Liver (tissue), 9 donors: ENCODE measurements around the gene DIP2C. TPM values are rescaled to one million over a fixed set of nuclear protein-coding genes. Genes with fewer than 3 reads are reported as not detected.

Experiments
- DNase-seq: peaks from one replicate; pipeline ENCODE4 v3.0.0-alpha.2; 2017; ENCODE audit warnings: low spot score
- H3K27ac ChIP-seq, 2 donors: one replicate each; pipeline ENCODE4 v1.7.0; 2013; ENCODE audit warnings: inconsistent platforms in 2 of 2, low read length in 2 of 2, control low read depth in 1 of 2, low read depth in 1 of 2, mild to moderate bottlenecking in 1 of 2
- H3K27me3 ChIP-seq, 4 donors: one replicate each; pipeline versions ENCODE4 v1.6.1 to v1.7.0; 2013; ENCODE audit warnings: low read length in 3 of 4, inconsistent platforms in 1 of 4, mild to moderate bottlenecking in 1 of 4, moderate library complexity in 1 of 4; ENCODE audit not compliant: control insufficient read depth in 4 of 4, insufficient read depth in 4 of 4
- H3K36me3 ChIP-seq, 4 donors: one replicate each; pipeline versions ENCODE4 v1.6.1 to v1.7.0; 2013; ENCODE audit warnings: low read length in 3 of 4, mild to moderate bottlenecking in 3 of 4, low read depth in 1 of 4, moderate library complexity in 1 of 4; ENCODE audit not compliant: control insufficient read depth in 4 of 4, insufficient read depth in 3 of 4
- H3K4me1 ChIP-seq, 4 donors: one replicate each; pipeline versions ENCODE4 v1.6.1 to v1.7.0; 2013; ENCODE audit warnings: low read length in 3 of 4, mild to moderate bottlenecking in 3 of 4, moderate library complexity in 1 of 4; ENCODE audit not compliant: control insufficient read depth in 4 of 4, insufficient read depth in 4 of 4
- H3K4me3 ChIP-seq, 3 donors: one replicate each; pipeline versions ENCODE4 v1.6.1 to v1.7.0; 2013; ENCODE audit warnings: low read length in 3 of 3, control low read depth in 1 of 3, low read depth in 1 of 3, mild to moderate bottlenecking in 1 of 3
- H3K9ac ChIP-seq, 2 donors: one replicate each; pipeline ENCODE4 v1.7.0; 2013; ENCODE audit warnings: low read length in 2 of 2, mild to moderate bottlenecking in 2 of 2, moderate library complexity in 2 of 2, control low read depth in 1 of 2, low read depth in 1 of 2
- H3K9me3 ChIP-seq, 4 donors: one replicate each; pipeline versions ENCODE4 v1.6.1 to v1.7.0; 2013; ENCODE audit warnings: low read length in 3 of 4; ENCODE audit not compliant: control insufficient read depth in 4 of 4
- ATF3 ChIP-seq: IDR thresholded peaks from 2 replicates; pipeline ENCODE4 v1.6.1; 2016; ENCODE audit warnings: antibody characterized with exemption
- CTCF ChIP-seq: fragments of 150-350 bp; IDR thresholded peaks from 2 replicates; pipeline ENCODE4 v1.5.1; 2017; ENCODE audit warnings: improper control_type of control experiment, low read depth, low read length; ENCODE audit not compliant: missing input control
- EGR1 ChIP-seq, 2 donors: IDR thresholded peaks; 2 replicates each; pipeline ENCODE4 v1.6.1; 2016 to 2018; ENCODE audit warnings: antibody characterized with exemption in 2 of 2, low read depth in 2 of 2
- GABPA ChIP-seq, 2 donors: IDR thresholded peaks in 1 of 2; conservative IDR thresholded peaks in 1 of 2; 2 replicates each; pipeline ENCODE4 v1.6.1; 2016; ENCODE audit warnings: antibody characterized with exemption in 2 of 2, mild to moderate bottlenecking in 1 of 2, moderate library complexity in 1 of 2
- HNF4A ChIP-seq, 2 donors: conservative IDR thresholded peaks; 2 replicates each; pipeline ENCODE4 v1.6.1; 2016; ENCODE audit warnings: antibody characterized with exemption in 2 of 2, mild to moderate bottlenecking in 2 of 2
- HNF4G ChIP-seq: IDR thresholded peaks from 2 replicates; pipeline ENCODE4 v1.6.1; 2016; ENCODE audit warnings: antibody characterized with exemption
- NR2F2 ChIP-seq: IDR thresholded peaks from 2 replicates; pipeline ENCODE4 v1.6.1; 2016; ENCODE audit warnings: antibody characterized with exemption
- RAD21 ChIP-seq, 2 donors: IDR thresholded peaks; 2 replicates each; pipeline ENCODE4 v1.6.1; 2016; ENCODE audit warnings: antibody characterized with exemption in 2 of 2, mild to moderate bottlenecking in 2 of 2
- REST ChIP-seq: IDR thresholded peaks from 2 replicates; pipeline ENCODE4 v1.6.1; 2016; ENCODE audit warnings: antibody characterized with exemption, mild to moderate bottlenecking
- RXRA ChIP-seq, 2 donors: IDR thresholded peaks; 2 replicates each; pipeline ENCODE4 v1.6.1; 2017 to 2018; ENCODE audit warnings: antibody characterized with exemption in 2 of 2, mild to moderate bottlenecking in 1 of 2
- SP1 ChIP-seq: IDR thresholded peaks from 2 replicates; pipeline ENCODE4 v1.6.1; 2018; ENCODE audit warnings: antibody characterized with exemption, mild to moderate bottlenecking
- TAF1 ChIP-seq: conservative IDR thresholded peaks from 2 replicates; pipeline ENCODE4 v1.6.1; 2016; ENCODE audit warnings: antibody characterized with exemption, mild to moderate bottlenecking
- YY1 ChIP-seq: IDR thresholded peaks from 2 replicates; pipeline ENCODE4 v1.6.1; 2016; ENCODE audit warnings: antibody characterized with exemption, mild to moderate bottlenecking
- ZBTB33 ChIP-seq: IDR thresholded peaks from 2 replicates; pipeline ENCODE4 v1.6.1; 2016; ENCODE audit warnings: antibody characterized with exemption
- WGBS: extraction: QIAGEN DNeasy Blood & Tissue Kit; methylation state at CpG from one replicate; pipeline ENCODE4 v1.1.7; 2013; 5-methylcytosine and 5-hydroxymethylcytosine counted together
- polyA plus RNA-seq, 2 donors: library from polyadenylated mRNA; stranded (reverse) in 1 of 2; unstranded in 1 of 2; fragments of 200-250 nt in 1 of 2; fragments of >200 nt in 1 of 2; fragmentation: Nextera tagmentation in 1 of 2; extraction: Ambion mirVana in 1 of 2; gene quantifications; one replicate each; pipeline versions ENCODE4 v1.2.1 to v1.2.3, GENCODE V29; 2013 to 2015
- total RNA-seq, 2 donors: library from RNA; depleted of rRNA; stranded (reverse); fragments of >200 nt; gene quantifications; one replicate each; pipeline ENCODE4 v1.2.3, GENCODE V29; 2014
- donor health status: healthy.
- donor health status: healthy.
- donor health status: healthy.
- donor health status: healthy.
- donor health status: healthy.

DIP2C gene
- total and polyA plus RNA-seq, 4 donors, result 4.2 to 12.2 (median 5.7) TPM

- DNase-seq, result no peak
- 91% methylated on average over 9 of the region's 9 CpGs for WGBS
- no peak overlapping the region for H3K27ac ChIP-seq
- TF ChIP-seq GABPA (IDR thresholded peaks at IDR 0.05 in 1 of 2, conservative IDR thresholded peaks at IDR 0.05 in 1 of 2), result no peak
- no peak for TF ChIP-seq RAD21 (IDR thresholded peaks at IDR 0.05)
- TF ChIP-seq HNF4A (conservative IDR thresholded peaks at IDR 0.05), result no peak
- no peak for TF ChIP-seq HNF4G
- no peak for TF ChIP-seq ZBTB33
- no peak for TF ChIP-seq TAF1
- TF ChIP-seq CTCF, result no peak
- TF ChIP-seq SP1, result no peak
- TF ChIP-seq EGR1 (IDR thresholded peaks at IDR 0.05; ENCODE audit: low read depth in 2 of 2), result no peak
- no peak for TF ChIP-seq RXRA (IDR thresholded peaks at IDR 0.05)
- TF ChIP-seq ATF3, result no peak
- no peak for TF ChIP-seq REST
- H3K4me1 ChIP-seq, result no peaks in the 10 kb centered on the region
- H3K4me3 ChIP-seq, result no peak overlapping the region
- no peak overlapping the region for H3K9ac ChIP-seq
- H3K9me3 ChIP-seq, result no peaks in the 10 kb centered on the region
- H3K27me3 ChIP-seq, result no peaks in the 10 kb centered on the region
- peaks cover 0 to 9% (median 4%) of the 10 kb centered on the region in 4 donors for H3K36me3 ChIP-seq
Measured at GRCh38 chr10:474946-475345, 214.5 kb downstream of the DIP2C start.

- DNase-seq, result no peak
- WGBS, result 94% methylated on average over 12 of the region's 12 CpGs
- TF ChIP-seq ATF3 (no peak), NR2F2 (no peak), YY1 (no peak), GABPA (IDR thresholded peaks at IDR 0.05 in 1 of 2, conservative IDR thresholded peaks at IDR 0.05 in 1 of 2) (no peak), RAD21 (IDR thresholded peaks at IDR 0.05) (no peak)
- Histone ChIP-seq H3K27me3 (no peaks in the 10 kb centered on the region), H3K9me3 (no peaks in the 10 kb centered on the region), H3K4me1 (no peaks in the 10 kb centered on the region), H3K9ac (no peak overlapping the region), H3K36me3 (peaks cover 0 to 9% (median 5%) of the 10 kb centered on the region in 4 donors), H3K27ac (no peak overlapping the region), H3K4me3 (no peak overlapping the region)
Measured at GRCh38 chr10:474406-474805, 215.1 kb downstream of the DIP2C start.
